ENCODE measurements around the gene HSF2.
A peak's percentile ranks its signal among the peaks of the same experiment; 100 is the strongest.

The HSF2 gene

DNA sequence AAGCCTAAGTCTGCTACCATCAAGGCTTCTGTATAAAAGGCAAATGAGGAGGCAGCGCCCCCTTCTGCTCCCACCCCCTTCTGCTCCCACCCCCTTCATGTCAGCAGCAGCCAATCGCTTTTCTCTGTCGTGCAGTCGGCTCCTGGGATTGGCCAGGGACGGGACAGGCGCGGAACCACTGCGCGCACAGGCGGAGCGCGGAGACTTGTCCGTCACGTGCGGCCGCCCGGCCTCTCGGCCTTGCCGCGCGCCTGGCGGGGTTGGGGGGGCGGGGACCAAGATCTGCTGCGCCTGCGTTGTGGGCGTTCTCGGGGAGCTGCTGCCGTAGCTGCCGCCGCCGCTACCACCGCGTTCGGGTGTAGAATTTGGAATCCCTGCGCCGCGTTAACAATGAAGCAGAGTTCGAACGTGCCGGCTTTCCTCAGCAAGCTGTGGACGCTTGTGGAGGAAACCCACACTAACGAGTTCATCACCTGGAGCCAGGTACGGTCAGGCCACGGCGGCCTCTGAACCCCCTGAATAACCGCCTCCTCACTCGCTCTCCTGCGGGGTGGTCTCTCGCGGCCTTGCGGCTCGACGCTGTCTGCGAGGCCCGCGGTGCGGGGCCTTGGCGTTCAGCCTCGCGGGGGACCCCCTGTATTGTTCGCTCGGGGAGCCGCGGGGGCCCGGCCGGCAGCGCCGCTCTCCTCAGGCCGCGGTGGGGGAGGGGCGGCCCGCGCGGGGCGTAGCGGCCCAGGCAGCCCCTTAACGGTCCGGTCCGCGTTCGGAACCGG, at the start of gene HSF2:
TSS of gene HSF2 (plus strand) at position 305 of the 773 bp plus-strand sequence. CDS start at position 391, 86 bp downstream.
- DNase-seq: peak; percentile 96

- DNase-seq: no peak
Measured at GRCh38 chr6:122352981-122353664, 46.3 kb upstream of the HSF2 start.

DNA sequence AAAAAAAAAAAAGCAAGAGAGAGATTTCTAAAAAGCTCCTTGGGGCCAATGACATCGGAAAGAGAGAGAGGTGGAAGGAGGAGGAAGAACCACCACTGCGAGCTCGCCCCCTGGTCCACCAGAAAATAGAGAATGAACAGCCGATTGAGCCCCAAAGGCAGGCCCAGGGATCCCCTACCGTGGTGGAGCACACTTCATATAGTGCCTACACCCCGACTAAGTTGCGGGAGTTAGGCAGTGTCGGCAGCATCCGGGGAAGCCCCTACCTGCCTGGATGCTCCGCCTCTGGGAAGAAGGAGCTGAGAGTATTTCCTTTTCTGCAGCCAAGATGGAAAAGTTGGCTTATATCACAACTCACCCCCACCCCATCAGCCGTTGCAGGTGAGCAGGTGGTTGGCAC, 38.6 kb upstream of the HSF2 start:
- DNase-seq: no peak

DNA sequence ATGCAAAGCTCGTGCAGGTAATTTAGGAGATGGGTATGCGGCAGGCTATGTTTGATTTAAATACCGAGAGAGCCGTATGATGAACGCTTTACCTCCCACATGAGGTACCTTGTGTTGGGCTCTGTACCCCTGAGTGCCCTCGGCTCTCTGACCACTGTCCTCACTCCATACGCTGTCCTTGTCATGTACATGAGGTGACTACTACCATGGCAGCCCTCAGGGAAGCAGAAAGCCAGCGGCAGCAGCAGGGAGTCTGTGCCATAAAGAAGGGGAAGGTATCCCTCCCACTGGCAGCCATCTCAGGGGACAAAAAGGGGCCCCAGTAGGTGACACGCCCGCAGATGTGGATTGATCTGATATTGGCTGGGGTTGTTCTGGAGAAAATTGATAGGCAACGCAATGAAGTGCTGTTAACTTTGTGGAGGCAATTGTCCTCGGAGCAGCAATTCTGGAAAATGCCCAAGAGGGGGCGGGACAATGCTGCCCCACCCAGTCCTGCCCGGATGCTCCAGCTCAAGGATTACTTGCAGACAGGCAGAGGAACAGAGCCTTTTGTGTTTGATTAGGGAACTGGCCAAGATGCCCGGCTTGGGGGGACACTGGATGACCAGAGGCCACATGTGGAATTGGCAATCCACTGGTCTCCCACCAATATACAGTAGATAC, 38.0 kb upstream of the HSF2 start:
- no peak for DNase-seq

DNA sequence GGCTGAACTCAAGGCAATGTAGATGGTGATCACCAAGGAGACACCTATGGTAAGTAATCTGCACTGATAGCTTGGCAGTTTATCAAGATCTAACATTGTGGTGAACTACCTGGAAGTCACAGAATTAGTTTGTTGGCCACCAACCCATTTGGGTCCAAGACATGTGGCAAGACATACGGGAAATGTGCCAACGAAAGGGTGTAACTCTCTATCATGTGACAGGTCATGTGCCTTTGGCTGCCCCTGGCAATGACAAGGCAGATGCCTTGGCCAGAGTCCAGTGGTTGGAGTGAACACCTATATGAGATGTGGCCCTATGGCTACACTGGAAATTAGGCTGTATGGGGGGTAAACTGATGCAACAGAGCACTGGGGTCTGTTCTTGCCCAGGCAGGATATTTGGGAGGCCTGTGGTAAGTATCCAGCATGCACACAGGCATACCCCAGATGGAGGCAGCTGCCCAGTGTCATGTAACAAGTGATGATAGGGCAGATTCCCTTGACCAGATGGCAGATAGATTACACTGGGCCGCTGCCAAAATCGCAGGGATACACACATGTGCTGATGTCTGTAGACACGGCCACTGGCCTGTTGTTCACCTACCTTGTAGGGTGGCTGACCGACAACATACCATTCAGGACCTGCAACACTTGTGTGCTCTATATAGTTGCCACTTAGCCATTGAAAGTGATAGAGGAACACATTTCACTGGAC, 35.5 kb upstream of the HSF2 start:
- no peak for DNase-seq

- no peak for DNase-seq
Measured at GRCh38 chr6:122365775-122366403, 33.6 kb upstream of the HSF2 start.

DNA sequence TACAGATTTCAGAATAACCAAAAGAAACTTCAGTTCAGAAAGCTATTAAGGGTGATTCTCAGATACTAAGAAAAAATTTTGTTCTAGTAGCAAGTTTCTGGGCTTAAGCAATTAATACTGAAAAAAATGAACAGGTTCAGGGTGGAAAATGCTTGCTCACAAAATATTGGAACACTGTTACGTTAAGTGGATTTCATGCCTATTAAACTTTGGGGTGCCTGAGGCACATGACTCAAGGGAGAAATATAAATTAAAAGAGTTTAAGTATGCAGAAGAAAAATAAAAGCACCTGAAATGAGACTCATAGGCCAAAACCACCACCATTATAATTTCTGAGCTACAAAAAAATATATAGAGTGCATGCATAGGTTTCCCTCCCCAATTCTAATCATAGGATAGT, 32.3 kb upstream of the HSF2 start:
- no peak for DNase-seq

GRCh38 chr6:122369536-122369935, 29.9 kb upstream of the HSF2 start:
- DNase-seq: no peak

GRCh38 chr6:122372647-122373046, 26.8 kb upstream of the HSF2 start:
- peak; percentile 5 for DNase-seq

DNA sequence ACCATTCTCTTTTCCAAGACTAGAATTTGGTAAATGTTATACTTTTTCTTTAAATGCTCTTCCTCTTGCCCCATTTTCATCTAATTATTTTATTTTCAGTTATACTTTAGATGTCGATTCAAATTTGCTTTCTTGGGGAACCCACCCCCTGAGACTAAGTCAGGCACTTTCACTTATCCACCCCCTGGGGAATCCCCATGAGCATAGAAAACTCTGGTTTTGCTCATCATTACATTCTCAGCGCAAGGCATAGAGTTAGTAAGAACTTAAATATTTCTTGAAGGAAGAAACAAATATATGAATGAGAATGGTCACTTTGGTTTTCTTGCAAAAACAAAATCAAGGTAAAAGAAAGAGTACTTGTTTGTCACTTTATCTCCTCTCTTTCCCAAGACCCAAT, 25.1 kb upstream of the HSF2 start:
- no peak for DNase-seq

- no peak for DNase-seq
Measured at GRCh38 chr6:122376246-122376645, 23.2 kb upstream of the HSF2 start.

- DNase-seq: peak; percentile 7
Measured at GRCh38 chr6:122381494-122382265, 17.8 kb upstream of the HSF2 start.

- no peak for DNase-seq
Measured at GRCh38 chr6:122385857-122386612, 13.4 kb upstream of the HSF2 start.

GRCh38 chr6:122388945-122389344, 10.5 kb upstream of the HSF2 start:
- DNase-seq: no peak

DNA sequence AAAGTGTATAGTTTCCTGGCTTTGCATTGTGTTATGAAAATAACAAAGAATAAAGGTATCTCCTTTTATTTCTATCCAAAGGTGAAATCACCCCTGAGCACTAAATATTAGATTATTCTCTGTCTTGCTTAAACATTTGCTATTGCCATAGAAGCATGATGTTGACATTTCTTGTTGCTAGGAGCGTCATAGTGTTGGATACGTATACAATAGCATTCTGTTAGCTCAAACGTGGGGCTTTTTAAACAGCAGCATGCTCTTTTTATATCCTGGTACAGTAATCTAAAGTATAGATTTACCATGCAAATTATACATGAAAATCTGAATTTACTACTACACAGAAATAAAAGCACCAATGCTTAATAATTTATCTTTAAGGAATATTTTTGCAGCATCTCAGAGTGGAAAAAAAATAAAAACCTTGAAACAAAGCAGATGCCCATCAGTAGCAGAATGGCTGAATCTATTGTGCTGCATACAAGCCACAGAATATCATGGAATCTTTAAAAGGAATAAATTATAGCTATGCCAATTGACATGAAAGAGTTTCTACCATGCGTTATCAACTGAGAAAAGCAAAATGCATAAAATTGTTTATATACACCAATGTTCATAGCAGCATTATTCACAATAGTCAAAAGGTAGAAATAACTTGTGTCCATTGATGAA, 9.6 kb upstream of the HSF2 start:
- peak; percentile 6 for DNase-seq

GRCh38 chr6:122392564-122393350, 6.7 kb upstream of the HSF2 start:
- no peak for DNase-seq

DNA sequence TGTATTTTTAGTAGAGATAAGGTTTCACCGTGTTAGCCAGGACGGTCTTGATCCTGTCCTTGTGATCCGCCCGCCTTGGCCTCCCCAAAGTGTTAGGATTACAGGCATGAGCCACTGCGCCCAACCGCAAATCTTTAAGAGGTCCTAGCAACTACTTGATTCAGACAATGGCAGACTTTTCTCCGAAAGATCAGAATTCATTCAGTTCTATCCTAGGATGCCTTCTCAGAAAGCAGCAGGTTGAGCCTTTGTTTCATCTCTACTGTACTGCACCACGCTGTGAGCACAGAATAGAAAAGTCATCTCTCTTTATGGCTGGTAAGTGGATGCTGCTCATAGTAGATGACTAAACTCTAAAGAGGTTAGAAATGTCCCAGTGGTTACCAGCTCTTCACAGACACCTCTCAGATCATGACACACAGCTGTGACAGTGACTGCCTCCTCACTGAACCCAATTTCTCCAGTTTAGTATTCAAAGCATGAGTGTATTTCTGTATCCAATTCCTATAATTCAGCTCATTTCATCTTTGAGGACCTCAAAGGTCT, 6.0 kb upstream of the HSF2 start:
- no peak for DNase-seq

DNA sequence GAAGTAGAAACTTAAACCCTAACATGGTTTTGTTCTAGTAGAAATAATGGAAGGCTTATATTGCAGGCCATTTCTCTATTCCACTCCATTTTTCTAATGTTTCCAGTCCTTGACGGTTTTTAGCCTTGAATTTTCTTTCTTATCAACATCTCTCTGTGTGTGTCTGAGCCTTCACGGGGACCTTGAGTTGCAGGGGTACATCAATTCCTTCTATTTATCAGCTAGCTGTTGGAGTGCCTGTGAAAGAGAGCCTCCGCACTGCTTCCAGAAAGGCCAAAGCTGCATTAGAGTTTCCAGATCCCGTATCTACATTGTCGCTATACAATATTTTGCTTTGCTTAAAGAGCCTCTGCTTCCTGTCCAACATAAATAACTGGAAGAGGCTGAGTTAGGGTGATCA, 5.4 kb upstream of the HSF2 start:
- DNase-seq: no peak

- DNase-seq: no peak
Measured at GRCh38 chr6:122399055-122399347, 451 bp upstream of the HSF2 start.

DNA sequence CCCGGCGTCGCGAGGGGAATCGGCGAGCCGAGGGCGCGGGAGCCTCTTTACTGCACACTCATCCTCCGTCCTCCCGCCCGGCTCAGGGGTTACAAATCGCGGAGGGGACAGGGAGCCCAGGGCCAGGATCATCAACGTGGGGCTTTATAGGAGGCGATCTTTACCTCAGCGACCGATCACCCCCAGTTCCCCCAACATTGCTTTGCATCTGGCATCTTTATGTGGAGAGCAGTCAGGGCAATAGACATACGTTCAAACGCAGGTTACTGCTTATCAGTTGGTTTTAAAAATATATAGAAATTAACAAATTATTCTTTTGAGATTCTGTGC, 634 bp downstream of the HSF2 start:
- DNase-seq: no peak
